Activated naive CD8-positive, alpha-beta T cell (primary cell): ENCODE measurements around the gene MGAT5B.

Experiments used
- H3K27ac Mint-ChIP-seq: one replicate; pipeline ENCODE4 v1.8.0; 2021; ENCODE audit warnings: mixed read lengths
- H3K27me3 Mint-ChIP-seq: one replicate; pipeline ENCODE4 v1.8.0; 2021; ENCODE audit warnings: mixed read lengths
- H3K36me3 Mint-ChIP-seq: one replicate; pipeline ENCODE4 v1.8.0; 2021; ENCODE audit warnings: mixed read lengths
- H3K4me1 Mint-ChIP-seq: one replicate; pipeline ENCODE4 v1.8.0; 2021; ENCODE audit warnings: low read depth, mixed read lengths
- H3K4me3 Mint-ChIP-seq: one replicate; pipeline ENCODE4 v1.8.0; 2021; ENCODE audit warnings: mild to moderate bottlenecking, mixed read lengths
- H3K9me3 Mint-ChIP-seq: one replicate; pipeline ENCODE4 v1.8.0; 2021; ENCODE audit warnings: low read depth, mixed read lengths

The MGAT5B gene

GRCh38 chr17:76915840-76916510 lies 47.8 kb downstream of the MGAT5B start:
- H3K4me3 Mint-ChIP-seq: no peak overlapping the region
- no peaks in the 10 kb centered on the region for H3K27me3 Mint-ChIP-seq
- H3K36me3 Mint-ChIP-seq: no peaks in the 10 kb centered on the region
- H3K27ac Mint-ChIP-seq: no peak overlapping the region
- H3K4me1 Mint-ChIP-seq: no peaks in the 10 kb centered on the region
- H3K9me3 Mint-ChIP-seq: no peaks in the 10 kb centered on the region

GRCh38 chr17:76917829-76918228 lies 49.6 kb downstream of the MGAT5B start:
- Mint-ChIP-seq H3K36me3 (no peaks in the 10 kb centered on the region), H3K9me3 (no peaks in the 10 kb centered on the region), H3K27ac (no peak overlapping the region), H3K27me3 (no peaks in the 10 kb centered on the region), H3K4me1 (no peaks in the 10 kb centered on the region), H3K4me3 (no peak overlapping the region)

GRCh38 chr17:76918811-76919210 lies 50.6 kb downstream of the MGAT5B start:
- Mint-ChIP-seq H3K4me1 (no peaks in the 10 kb centered on the region), H3K4me3 (no peak overlapping the region), H3K27me3 (no peaks in the 10 kb centered on the region)

GRCh38 chr17:76920364-76921139 lies 52.3 kb downstream of the MGAT5B start:
- Mint-ChIP-seq H3K27me3 (no peaks in the 10 kb centered on the region), H3K4me3 (no peak overlapping the region), H3K36me3 (no peaks in the 10 kb centered on the region), H3K27ac (no peak overlapping the region), H3K9me3 (no peaks in the 10 kb centered on the region), H3K4me1 (no peaks in the 10 kb centered on the region)

More at GRCh38 chr17:76918811-76919210, 50.6 kb downstream of the MGAT5B start:
- no peaks in the 10 kb centered on the region for H3K36me3 Mint-ChIP-seq
- H3K27ac Mint-ChIP-seq: no peak overlapping the region
- no peaks in the 10 kb centered on the region for H3K9me3 Mint-ChIP-seq

GRCh38 chr17:76921340-76922036 lies 53.3 kb downstream of the MGAT5B start:
- Mint-ChIP-seq H3K4me3 (no peak overlapping the region), H3K36me3 (no peaks in the 10 kb centered on the region), H3K9me3 (no peaks in the 10 kb centered on the region), H3K27me3 (no peaks in the 10 kb centered on the region), H3K4me1 (no peaks in the 10 kb centered on the region), H3K27ac (no peak overlapping the region)

GRCh38 chr17:76922084-76922483 lies 53.9 kb downstream of the MGAT5B start:
- Mint-ChIP-seq H3K9me3 (no peaks in the 10 kb centered on the region), H3K27me3 (no peaks in the 10 kb centered on the region), H3K4me1 (no peaks in the 10 kb centered on the region), H3K27ac (no peak overlapping the region), H3K4me3 (no peak overlapping the region), H3K36me3 (no peaks in the 10 kb centered on the region)

GRCh38 chr17:76922967-76923366 lies 54.8 kb downstream of the MGAT5B start:
- Mint-ChIP-seq H3K27me3 (no peaks in the 10 kb centered on the region), H3K36me3 (no peaks in the 10 kb centered on the region), H3K4me1 (no peaks in the 10 kb centered on the region), H3K9me3 (no peaks in the 10 kb centered on the region), H3K4me3 (no peak overlapping the region), H3K27ac (no peak overlapping the region)

GRCh38 chr17:76923491-76923890 lies 55.3 kb downstream of the MGAT5B start:
- H3K4me1 Mint-ChIP-seq: no peaks in the 10 kb centered on the region
- no peaks in the 10 kb centered on the region for H3K36me3 Mint-ChIP-seq
- no peak overlapping the region for H3K4me3 Mint-ChIP-seq
- no peaks in the 10 kb centered on the region for H3K27me3 Mint-ChIP-seq
- H3K9me3 Mint-ChIP-seq: no peaks in the 10 kb centered on the region
- H3K27ac Mint-ChIP-seq: no peak overlapping the region

- Mint-ChIP-seq H3K4me1 (no peaks in the 10 kb centered on the region), H3K27me3 (no peaks in the 10 kb centered on the region), H3K27ac (no peak overlapping the region), H3K36me3 (no peaks in the 10 kb centered on the region), H3K4me3 (no peak overlapping the region), H3K9me3 (no peaks in the 10 kb centered on the region)
These were observed 56.4 kb downstream of the MGAT5B start for GRCh38 chr17:76924345-76925342.

GRCh38 chr17:76925441-76925891 lies 57.3 kb downstream of the MGAT5B start:
- no peaks in the 10 kb centered on the region for H3K36me3 Mint-ChIP-seq
- H3K27ac Mint-ChIP-seq: no peak overlapping the region
- no peaks in the 10 kb centered on the region for H3K4me1 Mint-ChIP-seq
- H3K27me3 Mint-ChIP-seq: no peaks in the 10 kb centered on the region
- no peak overlapping the region for H3K4me3 Mint-ChIP-seq
- H3K9me3 Mint-ChIP-seq: no peaks in the 10 kb centered on the region

GRCh38 chr17:76926237-76926866 lies 58.1 kb downstream of the MGAT5B start:
- Mint-ChIP-seq H3K9me3 (no peaks in the 10 kb centered on the region), H3K27me3 (no peaks in the 10 kb centered on the region), H3K36me3 (no peaks in the 10 kb centered on the region), H3K27ac (no peak overlapping the region), H3K4me3 (no peak overlapping the region), H3K4me1 (no peaks in the 10 kb centered on the region)

GRCh38 chr17:76927577-76927976 lies 59.4 kb downstream of the MGAT5B start:
- H3K27ac Mint-ChIP-seq: no peak overlapping the region
- no peaks in the 10 kb centered on the region for H3K9me3 Mint-ChIP-seq
- no peaks in the 10 kb centered on the region for H3K36me3 Mint-ChIP-seq
- H3K4me3 Mint-ChIP-seq: no peak overlapping the region
- H3K4me1 Mint-ChIP-seq: no peaks in the 10 kb centered on the region
- H3K27me3 Mint-ChIP-seq: no peaks in the 10 kb centered on the region

- no peak overlapping the region for H3K27ac Mint-ChIP-seq
- no peaks in the 10 kb centered on the region for H3K9me3 Mint-ChIP-seq
- H3K4me3 Mint-ChIP-seq: no peak overlapping the region
- no peaks in the 10 kb centered on the region for H3K27me3 Mint-ChIP-seq
- H3K36me3 Mint-ChIP-seq: no peaks in the 10 kb centered on the region
- no peaks in the 10 kb centered on the region for H3K4me1 Mint-ChIP-seq
These were observed 59.8 kb downstream of the MGAT5B start for GRCh38 chr17:76927982-76928381.

- Mint-ChIP-seq H3K4me1 (no peaks in the 10 kb centered on the region), H3K36me3 (no peaks in the 10 kb centered on the region), H3K27me3 (no peaks in the 10 kb centered on the region), H3K9me3 (no peaks in the 10 kb centered on the region), H3K27ac (no peak overlapping the region), H3K4me3 (no peak overlapping the region)
These were observed 60.9 kb downstream of the MGAT5B start for GRCh38 chr17:76929148-76929547.
